Measurements from ENCODE around the gene UBE3B. TPM values are rescaled to one million over a fixed set of nuclear protein-coding genes. Genes with fewer than 3 reads are reported as not detected.

UBE3B gene
- total and polyA plus RNA-seq, 2 experiments from 2014 or later = 20.1 to 35.5 TPM

Other genes with a start within 250 kb of the UBE3B start
- not detected in 2 replicates for gene FOXN4, start 168.3 kb upstream of the UBE3B start, total RNA-seq
- gene FOXN4, start 168.3 kb upstream of the UBE3B start, polyA plus RNA-seq = not detected in 2 replicates
- not detected in 2 replicates for gene MYO1H, start 129.7 kb upstream of the UBE3B start, total RNA-seq
- gene MYO1H, start 129.7 kb upstream of the UBE3B start, polyA plus RNA-seq = not detected in 2 replicates
- 29.7 and 37.0 TPM in 2 replicates for gene KCTD10, start 334 bp upstream of the UBE3B start, total RNA-seq
- 29.4 and 38.9 TPM in 2 replicates for gene KCTD10, start 334 bp upstream of the UBE3B start, polyA plus RNA-seq
- 46.6 and 66.6 TPM in 2 replicates for gene MMAB, start 95.9 kb downstream of the UBE3B start, total RNA-seq
- gene MMAB, start 95.9 kb downstream of the UBE3B start, polyA plus RNA-seq = 80.6 and 80.8 TPM in 2 replicates
- 32.8 and 34.3 TPM in 2 replicates for gene MVK, start 96.2 kb downstream of the UBE3B start, total RNA-seq
- 16.0 and 18.3 TPM in 2 replicates for gene MVK, start 96.2 kb downstream of the UBE3B start, polyA plus RNA-seq
- 7.4 and 8.5 TPM in 2 replicates for gene FAM222A, start 236.2 kb downstream of the UBE3B start, total RNA-seq
- 8.3 and 11.3 TPM in 2 replicates for gene FAM222A, start 236.2 kb downstream of the UBE3B start, polyA plus RNA-seq

Data from hepatocyte (in vitro differentiated cells).